Midbrain (tissue), 1 donor: ENCODE data around the gene DST.

Source experiments
- DNase-seq: peaks from one replicate; lab custom pipeline; 2025; lab: John Stamatoyannopoulos, UW

The DST gene

GRCh38 chr6:56535626-56536025 is 107.1 kb downstream of the DST start:
- no peak for DNase-seq

DNA sequence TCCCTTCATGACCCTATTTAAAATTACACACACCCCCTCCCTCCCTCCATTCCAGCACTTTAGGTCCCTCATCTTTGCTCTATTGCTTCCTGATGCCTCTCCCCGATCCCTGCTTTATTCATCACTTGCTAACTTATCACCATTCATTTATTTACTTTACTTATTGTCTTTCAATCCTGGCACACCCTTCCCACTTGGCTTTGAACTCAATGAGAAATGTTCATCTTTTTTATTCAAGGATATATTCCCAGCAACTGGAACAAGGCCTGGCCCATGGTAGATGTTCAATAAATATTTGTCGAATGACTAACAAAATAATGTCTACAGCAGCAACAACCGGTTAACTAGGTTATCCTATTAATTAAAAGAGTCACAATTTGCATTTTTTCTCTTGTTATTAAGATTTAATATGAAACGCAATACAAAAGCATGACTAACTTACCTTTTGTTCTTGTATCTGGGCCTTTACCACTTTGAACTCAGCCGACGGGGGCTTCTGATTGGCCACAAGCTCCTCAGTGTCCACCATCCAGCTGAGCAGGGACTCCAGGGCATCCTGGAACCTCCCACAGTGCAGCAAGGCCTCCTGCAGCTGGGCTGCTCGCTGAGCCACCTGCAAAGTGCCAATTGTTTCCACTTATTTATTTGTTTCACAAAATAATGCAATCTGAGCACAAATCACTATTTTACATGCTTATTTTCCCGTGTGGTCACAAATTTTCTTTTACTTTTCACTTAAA is 107.8 kb downstream of the DST start:
- DNase-seq: no peak

DNA sequence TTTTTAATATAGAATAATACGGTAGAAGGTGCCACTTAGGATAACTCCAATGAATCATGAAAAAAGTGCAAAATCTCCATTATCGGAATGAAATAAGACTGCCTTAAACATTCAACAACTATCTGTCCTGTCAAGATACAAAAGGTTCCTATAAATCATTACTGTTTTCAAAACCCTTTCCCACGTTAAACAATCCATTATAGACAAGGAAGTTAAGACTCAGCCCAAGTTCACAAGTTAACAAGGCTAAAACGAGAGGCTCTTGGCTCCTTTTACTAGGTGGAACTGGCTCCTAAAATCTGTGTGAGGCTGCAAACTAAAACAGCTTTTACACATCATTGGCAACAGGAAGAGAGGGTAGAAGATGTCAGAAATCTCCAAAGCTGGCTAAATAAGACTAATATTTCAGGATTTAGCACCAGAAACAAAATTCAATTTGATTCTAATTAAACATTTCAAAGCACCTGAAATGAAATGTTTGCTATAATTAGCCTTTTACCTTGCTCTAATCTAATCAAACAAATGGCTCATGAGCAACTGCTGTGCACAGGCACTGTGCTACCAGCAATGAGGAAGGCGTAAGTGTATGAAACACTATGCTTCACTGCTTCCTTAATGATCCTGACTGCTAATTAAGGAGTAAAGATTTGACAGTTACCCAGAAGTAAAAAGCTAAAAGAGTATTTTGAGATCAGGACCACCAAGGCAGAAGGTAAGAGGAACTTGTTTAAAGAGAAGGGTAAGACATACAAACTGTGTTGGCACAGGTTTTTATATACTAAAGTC is 109.7 kb downstream of the DST start:
- no peak for DNase-seq

GRCh38 chr6:56531839-56532595 is 110.7 kb downstream of the DST start:
- DNase-seq: no peak

- no peak for DNase-seq
These were observed 113.0 kb downstream of the DST start for GRCh38 chr6:56529594-56530191.

- DNase-seq: no peak
These were observed 114.3 kb downstream of the DST start for GRCh38 chr6:56528412-56528841.

GRCh38 chr6:56527934-56528333 is 114.8 kb downstream of the DST start:
- no peak for DNase-seq

DNA sequence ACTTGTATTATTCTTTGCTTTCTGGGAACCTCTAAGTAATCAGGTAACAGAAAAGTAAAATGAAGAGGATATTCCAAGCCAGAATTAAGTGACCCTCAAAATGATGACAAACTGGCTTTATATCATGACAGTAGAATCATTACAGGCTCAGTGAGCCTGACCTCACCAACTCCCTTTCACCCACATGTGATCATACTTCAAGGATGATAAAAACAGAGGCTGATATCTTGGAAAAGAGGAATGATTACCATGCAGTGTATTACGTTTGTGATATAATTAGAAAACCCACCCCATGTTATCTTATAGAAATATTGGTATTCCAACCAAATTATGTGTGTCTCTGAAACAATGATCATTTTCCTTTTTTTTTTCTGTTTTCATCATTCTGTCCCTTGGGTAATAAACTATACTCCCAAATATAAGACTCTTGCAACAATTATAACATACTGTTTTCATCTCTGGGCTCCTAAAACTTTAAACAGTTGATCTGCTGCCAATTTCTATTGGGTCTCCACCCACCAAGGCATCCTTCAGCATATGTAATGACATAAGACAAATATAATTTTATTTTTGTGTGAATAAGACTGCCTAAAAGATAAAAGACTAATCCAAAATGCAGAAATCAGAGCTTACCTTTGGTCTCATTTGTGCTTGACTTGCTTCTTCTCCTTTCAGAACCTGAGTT is 115.7 kb downstream of the DST start:
- no peak for DNase-seq

DNA sequence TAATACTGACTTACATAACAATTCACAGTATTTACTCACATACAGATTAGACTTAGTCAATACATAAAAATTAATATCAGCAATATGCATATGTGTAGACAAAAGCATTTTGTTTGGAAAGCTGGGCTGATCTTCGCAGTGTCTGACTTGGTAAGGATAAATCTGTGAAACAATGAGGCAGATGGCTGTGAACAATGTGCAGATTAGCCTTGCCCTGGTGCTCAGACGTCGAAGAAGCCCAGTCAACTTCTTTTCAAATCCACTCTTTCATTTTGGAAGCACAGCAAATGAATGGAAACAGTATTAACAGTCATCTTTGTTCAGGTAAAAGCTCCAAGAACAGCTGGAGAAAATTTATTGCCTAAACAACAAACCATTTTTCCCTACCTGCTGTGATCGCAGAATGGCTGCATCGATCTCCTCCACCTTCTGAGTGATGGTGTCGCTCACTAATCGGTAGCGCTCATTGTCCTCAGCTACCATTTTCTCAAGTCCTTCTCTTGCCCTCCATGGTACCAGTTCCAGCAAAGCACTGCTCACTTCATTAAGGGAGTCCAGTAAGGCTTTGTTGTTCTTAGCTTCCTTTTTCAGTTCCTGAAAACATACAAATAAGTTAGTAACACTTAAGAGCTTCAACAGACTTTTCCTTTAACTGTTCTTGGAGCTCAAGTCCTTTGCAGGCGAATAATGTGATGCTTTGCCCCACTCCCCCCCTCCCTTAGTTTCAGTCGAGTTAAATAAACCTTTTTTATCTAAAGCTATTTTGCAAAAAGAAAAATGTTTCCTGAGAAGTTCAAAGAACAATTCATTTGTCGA is 116.5 kb downstream of the DST start:
- DNase-seq: no peak

GRCh38 chr6:56524891-56525703 is 117.6 kb downstream of the DST start:
- DNase-seq: no peak

DNA sequence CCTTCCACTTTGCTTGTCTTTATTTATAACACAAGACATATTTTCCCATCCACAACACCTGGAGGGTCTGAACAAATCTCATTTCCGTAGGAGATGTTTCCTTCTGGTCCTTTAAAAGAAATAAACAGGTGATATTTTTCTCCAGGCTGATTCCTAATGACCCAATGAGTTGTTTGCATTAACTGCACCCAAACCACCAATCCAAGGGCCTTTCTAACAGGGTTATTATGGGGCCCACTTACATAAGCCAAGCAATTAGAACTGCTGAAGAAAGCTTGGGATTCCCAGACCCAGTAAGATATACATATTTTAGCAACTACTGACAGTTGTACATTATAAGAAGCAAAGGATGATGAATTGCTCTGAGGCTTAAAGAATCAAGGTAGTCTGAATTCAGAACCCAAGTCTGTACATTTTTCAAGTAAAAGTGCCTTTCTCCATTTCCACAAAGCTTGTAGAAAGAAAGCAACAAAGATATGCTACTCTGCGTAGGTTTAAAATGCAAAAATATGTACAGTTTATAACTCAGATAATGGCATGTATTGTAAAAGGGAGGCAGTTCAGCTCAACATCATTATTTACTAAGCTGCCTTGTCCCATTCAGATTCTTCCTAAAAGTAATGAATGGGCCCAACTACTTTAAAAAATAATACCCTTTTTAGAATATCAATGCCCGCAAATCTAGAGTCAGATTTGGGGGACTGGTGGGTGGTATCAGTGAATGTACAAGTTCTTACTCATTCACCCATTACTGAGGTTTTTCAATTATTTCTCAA is 120.0 kb downstream of the DST start:
- no peak for DNase-seq

DNA sequence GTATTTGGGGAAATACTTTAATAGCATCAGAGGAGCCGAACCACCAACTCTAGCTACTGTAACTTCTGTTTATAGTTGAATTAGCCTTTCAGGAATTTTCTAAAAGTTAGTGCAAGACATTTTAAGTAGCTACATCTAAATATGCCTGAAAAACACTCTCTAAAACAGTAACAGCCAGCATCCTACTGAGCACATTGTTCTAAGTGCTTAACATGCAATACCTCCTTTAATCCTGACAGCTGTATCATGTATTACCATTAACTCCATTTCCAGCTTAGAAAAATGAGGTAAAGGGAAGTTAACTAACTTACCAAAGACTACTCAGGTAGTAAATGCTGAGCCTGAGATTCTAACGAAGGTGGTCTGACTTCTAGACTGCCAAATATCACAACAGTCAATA is 120.7 kb downstream of the DST start:
- DNase-seq: no peak

DNA sequence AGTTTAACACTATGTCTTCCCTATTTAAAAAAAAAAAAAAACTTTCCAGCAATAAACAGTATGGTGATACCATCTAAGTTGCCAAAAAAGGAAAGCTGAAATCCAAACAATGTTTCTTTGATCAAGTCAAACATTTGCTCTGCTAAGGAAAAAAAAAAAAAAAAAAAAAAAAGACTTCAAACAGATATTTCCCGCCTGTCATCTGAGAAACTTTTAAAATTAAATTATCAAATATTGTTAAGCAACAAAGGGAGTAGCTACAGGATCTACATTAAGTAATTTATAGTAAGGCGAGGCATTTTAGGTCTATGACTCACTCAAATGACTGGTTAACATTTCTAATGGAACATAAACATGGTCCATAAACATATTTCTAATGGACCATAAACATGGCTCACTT is 121.2 kb downstream of the DST start:
- DNase-seq: no peak

DNA sequence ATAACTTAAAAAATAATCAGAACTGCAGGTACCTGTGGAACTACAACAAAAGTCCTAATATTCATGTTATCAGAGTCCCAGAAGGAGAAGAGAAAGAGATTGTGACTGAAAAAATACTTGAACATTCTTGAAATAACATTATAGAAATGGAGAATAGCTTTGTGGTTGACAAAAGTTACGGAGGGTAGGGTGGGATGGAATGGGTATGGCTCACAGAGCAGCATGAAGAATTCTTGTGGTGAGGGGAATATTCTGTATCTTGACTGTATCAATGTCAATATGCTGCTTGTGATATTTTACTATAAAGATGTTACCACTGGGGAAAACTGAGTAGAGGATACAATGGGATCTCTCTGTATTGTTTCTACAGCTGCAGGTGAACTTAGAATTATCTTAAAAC is 122.5 kb downstream of the DST start:
- DNase-seq: no peak

DNA sequence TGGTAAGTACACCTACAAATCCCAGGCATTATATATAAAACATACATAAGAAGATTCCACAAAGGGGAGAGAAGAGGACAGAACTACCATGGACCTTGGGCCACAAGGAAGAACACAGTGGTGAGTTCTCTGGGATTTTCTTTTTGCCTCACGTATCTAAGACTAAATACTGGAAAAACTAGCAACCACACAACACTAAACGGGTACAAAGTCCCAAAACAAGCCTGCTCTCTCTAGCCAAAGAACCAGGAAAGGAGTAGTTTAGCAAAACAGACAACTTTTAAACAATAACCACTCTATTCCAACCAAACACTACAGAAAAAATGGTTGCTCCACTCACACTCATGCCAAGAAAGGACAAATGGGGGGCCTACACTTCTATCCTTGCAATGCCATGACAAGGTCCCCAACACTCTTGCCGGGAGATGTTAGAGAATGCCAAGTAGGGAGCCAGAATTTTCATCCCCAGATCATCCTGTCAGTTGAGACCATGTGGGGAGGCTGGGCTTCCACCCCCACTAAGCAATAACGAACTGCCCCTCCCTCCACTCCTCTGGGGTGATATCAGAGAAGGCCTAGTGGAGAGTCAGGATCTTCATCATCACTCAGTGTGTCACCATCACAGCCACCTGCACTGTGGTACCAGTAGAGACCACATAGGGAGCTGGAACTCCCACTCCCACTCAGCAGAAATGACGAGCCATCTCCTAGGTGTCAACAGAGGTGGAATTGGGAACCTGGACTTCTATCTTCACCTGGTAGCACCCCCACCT is 123.5 kb downstream of the DST start:
- no peak for DNase-seq

GRCh38 chr6:56517155-56517745 is 125.4 kb downstream of the DST start:
- no peak for DNase-seq

DNA sequence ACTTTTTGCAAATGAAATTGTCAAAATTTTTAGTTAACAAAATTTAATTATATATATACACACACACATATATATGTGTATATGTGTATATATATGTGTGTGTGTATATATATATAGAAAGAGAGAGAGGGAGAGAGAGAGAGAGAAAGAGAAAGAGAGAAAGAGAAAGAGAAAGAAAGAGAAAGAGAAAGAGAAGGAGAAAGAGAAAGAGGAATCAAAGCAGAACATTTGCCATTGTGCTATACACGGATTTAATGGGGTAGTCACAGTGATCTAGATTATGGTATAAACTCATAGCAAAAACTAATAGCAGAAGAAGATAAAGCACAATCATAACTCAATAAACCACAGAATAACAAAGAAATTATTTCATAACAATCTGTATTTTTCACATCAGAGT is 126.7 kb downstream of the DST start:
- DNase-seq: no peak
